Measurements from ENCODE around the gene FOXK2. TPM values are rescaled to one million over a fixed set of nuclear protein-coding genes. Genes with fewer than 3 reads are reported as not detected.

FOXK2 gene
- total and polyA plus RNA-seq, 2 donors (not counting 1 experiment from before 2014, with no cell fraction given), result 19.7 to 62.7 TPM

DNA sequence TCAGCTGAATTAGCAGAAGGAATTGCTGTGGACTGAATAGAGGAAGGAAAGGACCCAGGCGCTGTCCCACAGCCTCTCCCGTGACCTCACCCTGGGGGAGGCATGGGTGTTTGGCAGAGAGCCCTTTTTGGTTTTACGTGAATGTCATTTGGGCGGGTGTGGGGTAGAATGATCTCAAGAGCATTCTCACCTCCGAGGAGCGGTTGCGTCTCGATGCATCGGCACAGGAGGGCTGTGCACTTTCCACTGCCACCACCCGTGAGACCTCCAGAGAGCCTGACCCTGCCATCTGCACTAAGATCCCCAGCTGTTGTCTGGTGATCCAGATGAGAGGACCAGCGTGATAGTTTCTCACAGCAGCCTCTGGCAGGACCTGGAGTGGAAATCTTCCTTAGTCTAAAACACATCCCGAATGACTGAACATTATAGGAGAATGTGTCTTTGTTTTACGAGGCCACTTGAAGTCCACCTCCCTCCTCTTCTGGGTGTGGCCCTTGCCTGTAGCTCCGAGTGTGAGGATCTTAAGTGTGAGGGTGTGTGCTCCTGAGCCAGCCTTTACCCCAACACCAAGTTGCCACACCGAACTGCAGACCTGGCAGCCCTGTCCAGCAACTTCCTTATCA, 29.3 kb downstream of the FOXK2 start:
- Histone ChIP-seq H3K9ac (ENCODE audit: low read length) (no peak overlapping the region), H3K4me1 (ENCODE audit: control insufficient read depth in 2 of 2, insufficient read depth in 2 of 2, low read length in 2 of 2) (peaks cover 8 to 23% of the 10 kb centered on the region in 2 donors), H3K79me2 (ENCODE audit: control insufficient read depth, insufficient read depth, low read length) (peaks cover 88% of the 10 kb centered on the region), H3K4me3 (ENCODE audit: control extremely low read depth in 1 of 5, extremely low read depth in 1 of 5, insufficient read depth in 1 of 5, low read depth in 2 of 5, low read length in 4 of 5) (no peak overlapping the region), H2AFZ (ENCODE audit: insufficient read depth, low read depth, low read length, poor library complexity, severe bottlenecking) (no peak overlapping the region), H3K36me3 (replicated peaks in 1 of 2; ENCODE audit: control extremely low read depth in 1 of 2, control insufficient read depth in 1 of 2, extremely low read depth in 1 of 2, insufficient read depth in 2 of 2, low read length in 1 of 2) (peaks cover 0 to 1% of the 10 kb centered on the region in 2 experiments), H3K4me2 (replicated peaks; ENCODE audit: low read depth, low read length, poor library complexity, severe bottlenecking) (no peak overlapping the region), H4K20me1 (ENCODE audit: control insufficient read depth, insufficient read depth, low read length, poor library complexity, severe bottlenecking) (peaks cover 97% of the 10 kb centered on the region), H3K9me3 (ENCODE audit: control extremely low read depth in 1 of 3, control insufficient read depth in 2 of 3, insufficient read depth in 1 of 3, low read length in 2 of 3) (no peaks in the 10 kb centered on the region), H3K27ac (ENCODE audit: low read length in 2 of 2) (no peak overlapping the region), H3K27me3 (replicated peaks in 1 of 4; ENCODE audit: control extremely low read depth in 1 of 4, control insufficient read depth in 3 of 4, insufficient read depth in 4 of 4, low read length in 3 of 4) (no peaks in the 10 kb centered on the region)
- DNase-seq (no peak), ATAC-seq (ENCODE audit: low read depth) (no peak)
- no peaks in the 10 kb centered on the region for H3K27me3 Mint-ChIP-seq
- H3K9me3 Mint-ChIP-seq (ENCODE audit: insufficient read depth), result no peaks in the 10 kb centered on the region
- intact Hi-C loops (cut with micrococcal nuclease), result no loop called here
- POLR2A ChIA-PET, result no interaction called here
- H3K4me3 Mint-ChIP-seq, result no peak overlapping the region
- WGBS (ENCODE audit: insufficient coverage), result 34% methylated on average over 4 of the region's 15 CpGs
- TF ChIP-seq, protein P1, sequence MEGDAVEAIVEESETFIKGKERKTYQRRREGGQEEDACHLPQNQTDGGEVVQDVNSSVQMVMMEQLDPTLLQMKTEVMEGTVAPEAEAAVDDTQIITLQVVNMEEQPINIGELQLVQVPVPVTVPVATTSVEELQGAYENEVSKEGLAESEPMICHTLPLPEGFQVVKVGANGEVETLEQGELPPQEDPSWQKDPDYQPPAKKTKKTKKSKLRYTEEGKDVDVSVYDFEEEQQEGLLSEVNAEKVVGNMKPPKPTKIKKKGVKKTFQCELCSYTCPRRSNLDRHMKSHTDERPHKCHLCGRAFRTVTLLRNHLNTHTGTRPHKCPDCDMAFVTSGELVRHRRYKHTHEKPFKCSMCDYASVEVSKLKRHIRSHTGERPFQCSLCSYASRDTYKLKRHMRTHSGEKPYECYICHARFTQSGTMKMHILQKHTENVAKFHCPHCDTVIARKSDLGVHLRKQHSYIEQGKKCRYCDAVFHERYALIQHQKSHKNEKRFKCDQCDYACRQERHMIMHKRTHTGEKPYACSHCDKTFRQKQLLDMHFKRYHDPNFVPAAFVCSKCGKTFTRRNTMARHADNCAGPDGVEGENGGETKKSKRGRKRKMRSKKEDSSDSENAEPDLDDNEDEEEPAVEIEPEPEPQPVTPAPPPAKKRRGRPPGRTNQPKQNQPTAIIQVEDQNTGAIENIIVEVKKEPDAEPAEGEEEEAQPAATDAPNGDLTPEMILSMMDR (IDR thresholded peaks at IDR 0.05), result no peak
- TF ChIP-seq EZH2 (IDR thresholded peaks at IDR 0.05; ENCODE audit: borderline replicate concordance, insufficient read depth, low read depth, low read length, poor library complexity, severe bottlenecking), result no peak
- peak overlapping the region; percentile 46 for H3K27ac Mint-ChIP-seq
- CTCF ChIA-PET, result interaction anchor here (0.5 kb wide), 2 partner anchors 18 to 222 kb away, joined by 5 read pairs; no protein-coding TSS in a partner anchor
- H3K4me1 Mint-ChIP-seq, result peaks cover 51% of the 10 kb centered on the region

DNA sequence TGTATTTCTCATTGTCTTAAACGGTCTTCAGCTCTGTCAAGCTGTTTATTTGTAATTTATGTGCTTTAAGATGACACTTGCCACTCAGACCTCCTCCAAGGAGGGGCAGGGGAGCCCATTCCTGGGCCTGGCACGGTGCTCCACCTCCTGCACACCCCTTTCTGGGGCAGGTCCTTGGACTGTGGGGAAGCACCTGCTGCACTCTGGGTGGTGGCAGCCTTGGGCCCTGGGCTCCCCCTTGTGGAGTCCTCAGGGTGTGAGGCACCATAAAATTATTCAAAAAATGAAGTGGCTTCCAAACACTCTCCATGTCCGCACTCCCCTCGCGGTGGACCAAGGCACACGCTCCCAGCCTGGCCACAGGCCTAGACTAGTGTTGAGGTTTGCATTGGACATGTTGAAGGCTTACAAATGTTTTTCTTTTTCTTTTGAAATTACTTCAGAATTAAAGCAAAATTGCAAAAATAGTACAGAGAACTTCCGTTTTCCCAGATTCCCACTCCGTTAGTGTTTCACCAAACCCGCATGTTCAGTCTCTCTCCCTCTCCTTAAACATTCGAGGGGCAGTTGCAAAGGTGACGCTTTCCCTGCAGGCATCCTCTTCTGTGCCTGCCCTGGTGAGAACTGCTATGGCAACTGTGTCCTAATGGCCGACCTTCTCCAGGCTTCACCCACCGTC, 32.4 kb downstream of the FOXK2 start:
- Mint-ChIP-seq H3K9me3 (ENCODE audit: insufficient read depth) (no peaks in the 10 kb centered on the region), H3K4me1 (peaks cover 40% of the 10 kb centered on the region), H3K27me3 (no peaks in the 10 kb centered on the region), H3K27ac (no peak overlapping the region), H3K4me3 (no peak overlapping the region)
- no peaks in the 10 kb centered on the region for H3K9me3 ChIP-seq (ENCODE audit: control extremely low read depth in 1 of 3, control insufficient read depth in 2 of 3, insufficient read depth in 1 of 3, low read length in 2 of 3)
- peaks cover 89% of the 10 kb centered on the region for H4K20me1 ChIP-seq (ENCODE audit: control insufficient read depth, insufficient read depth, low read length, poor library complexity, severe bottlenecking)
- DNase-seq (peak; percentile 84), ATAC-seq (ENCODE audit: low read depth) (peak; percentile 100)
- CTCF ChIA-PET, result interaction anchor here (0.6 to 3.0 kb wide), 12 partner anchors 8 to 205 kb away, joined by 3 to 40 read pairs (median 4); partner anchors contain the start of genes HEXD and OGFOD3
- peak overlapping the region; percentile 49 for H2AFZ ChIP-seq (ENCODE audit: insufficient read depth, low read depth, low read length, poor library complexity, severe bottlenecking)
- H3K27ac ChIP-seq (ENCODE audit: low read length in 2 of 2), result no peak overlapping the region
- no peaks in the 10 kb centered on the region for H3K27me3 ChIP-seq (replicated peaks in 1 of 4; ENCODE audit: control extremely low read depth in 1 of 4, control insufficient read depth in 3 of 4, insufficient read depth in 4 of 4, low read length in 3 of 4)
- H3K4me2 ChIP-seq (replicated peaks; ENCODE audit: low read depth, low read length, poor library complexity, severe bottlenecking), result peak overlapping the region; percentile 17
- no peak for TF ChIP-seq EZH2 (IDR thresholded peaks at IDR 0.05; ENCODE audit: borderline replicate concordance, insufficient read depth, low read depth, low read length, poor library complexity, severe bottlenecking)
- TF ChIP-seq, protein P1 (IDR thresholded peaks at IDR 0.05), result peak; percentile 94
- H3K9ac ChIP-seq (ENCODE audit: low read length), result no peak overlapping the region
- H3K4me3 ChIP-seq (ENCODE audit: control extremely low read depth in 1 of 5, extremely low read depth in 1 of 5, insufficient read depth in 1 of 5, low read depth in 2 of 5, low read length in 4 of 5), result no peak overlapping the region
- H3K4me1 ChIP-seq (ENCODE audit: control insufficient read depth in 2 of 2, insufficient read depth in 2 of 2, low read length in 2 of 2), result peaks cover 15 to 28% of the 10 kb centered on the region in 2 donors
- H3K79me2 ChIP-seq (ENCODE audit: control insufficient read depth, insufficient read depth, low read length), result peaks cover 83% of the 10 kb centered on the region
- POLR2A ChIA-PET, result interaction anchor here (0.9 kb wide), 1 partner anchor 102 kb away, joined by 4 read pairs; no protein-coding TSS in a partner anchor
- WGBS (ENCODE audit: insufficient coverage), result 69% methylated on average over 9 of the region's 13 CpGs
- intact Hi-C loops (cut with micrococcal nuclease), result loop anchor here (1.0 to 10.0 kb wide), 7 partner anchors 31 to 517 kb away; partner anchors contain the start of genes DCXR, HEXD, NARF and OGFOD3
- peaks cover 0 to 1% of the 10 kb centered on the region in 2 experiments for H3K36me3 ChIP-seq (replicated peaks in 1 of 2; ENCODE audit: control extremely low read depth in 1 of 2, control insufficient read depth in 1 of 2, extremely low read depth in 1 of 2, insufficient read depth in 2 of 2, low read length in 1 of 2)

All from B cell (primary cell).